T1000 (cell line): ENCODE data around the gene CAST.
"Not testable (repeated sequence)": the region's sequence is repeated elsewhere in the genome, so short reads cannot be mapped to it uniquely, and the experiment has no call there.

ENCODE experiments used
- DNase-seq: peaks from one replicate; lab custom pipeline; 2025; ENCODE audit warnings: mixed read lengths; lab: John Stamatoyannopoulos, UW

Gene CAST

DNA sequence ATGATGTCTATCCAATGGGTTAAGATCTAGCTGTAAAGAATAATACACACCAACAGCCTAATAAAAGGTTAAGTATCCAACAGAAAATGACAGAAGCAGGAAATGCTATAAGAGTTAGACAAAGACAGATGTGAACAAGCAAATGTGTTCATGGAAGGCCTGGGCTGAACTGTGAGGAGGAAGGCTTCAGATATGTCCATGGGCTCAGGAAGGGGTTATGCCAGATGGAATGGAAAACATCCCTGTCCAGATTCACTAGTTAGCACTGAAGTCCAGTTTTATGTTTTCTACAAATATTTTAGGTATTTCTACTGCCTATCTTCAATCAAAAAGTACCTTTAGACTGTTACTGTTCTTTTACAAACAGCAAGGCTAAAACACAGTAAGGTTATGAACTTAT, 118.5 kb downstream of the CAST start:
- DNase-seq: no peak

- DNase-seq: no peak
Observed at GRCh38 chr5:96781031-96781971, 119.1 kb downstream of the CAST start.

DNA sequence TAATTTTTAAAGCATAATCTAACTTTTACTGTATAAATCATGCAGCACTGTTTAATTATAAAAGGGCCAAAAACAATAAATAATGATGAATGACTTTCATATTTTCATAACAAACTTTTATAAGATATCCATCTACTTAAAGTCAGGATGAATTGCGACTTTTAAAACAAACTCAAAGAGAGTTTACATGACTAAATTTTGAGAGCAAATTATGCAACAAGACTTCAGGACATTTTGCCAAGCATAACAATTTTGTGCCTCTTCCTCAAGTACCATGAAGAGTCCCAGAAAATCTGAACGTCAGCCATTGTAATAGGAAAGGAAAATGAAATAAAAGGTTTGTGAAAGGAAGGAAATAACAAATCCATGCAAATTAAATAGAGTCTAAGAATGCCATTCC, 121.2 kb downstream of the CAST start:
- DNase-seq: no peak

- no peak for DNase-seq
Observed at GRCh38 chr5:96785326-96786109, 123.3 kb downstream of the CAST start.

- no peak for DNase-seq
Observed at GRCh38 chr5:96788112-96788749, 126.1 kb downstream of the CAST start.

GRCh38 chr5:96789794-96790330, 127.7 kb downstream of the CAST start:
- no peak for DNase-seq

- DNase-seq: no peak
Observed at GRCh38 chr5:96790961-96791504, 128.9 kb downstream of the CAST start.

- DNase-seq: no peak
Observed at GRCh38 chr5:96794757-96795156, 132.6 kb downstream of the CAST start.

GRCh38 chr5:96795626-96796025, 133.4 kb downstream of the CAST start:
- no peak for DNase-seq

DNA sequence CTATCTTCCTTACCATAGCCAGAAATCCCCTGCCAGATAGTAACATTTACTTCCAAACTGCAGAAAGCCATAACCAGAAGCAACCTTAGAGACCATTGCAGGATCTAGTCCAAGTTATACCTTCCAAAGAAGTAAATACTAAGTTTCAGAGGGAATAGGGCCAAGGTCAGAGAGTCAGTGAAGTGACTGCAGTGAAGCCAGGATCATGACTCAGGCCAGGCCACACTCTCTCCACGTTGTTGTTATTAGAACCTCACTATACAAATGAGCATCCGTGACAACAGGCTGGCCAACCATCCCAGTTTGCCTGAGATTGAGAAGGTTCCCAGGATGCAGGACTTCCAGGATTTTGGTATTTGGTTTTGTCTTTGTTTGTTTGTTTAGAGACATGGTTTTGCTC, 134.3 kb downstream of the CAST start:
- DNase-seq: no peak

- DNase-seq: not testable (repeated sequence)
Observed at GRCh38 chr5:96801718-96802117, 139.5 kb downstream of the CAST start.

GRCh38 chr5:96807075-96807654, 145.0 kb downstream of the CAST start:
- peak; percentile 44 for DNase-seq

DNA sequence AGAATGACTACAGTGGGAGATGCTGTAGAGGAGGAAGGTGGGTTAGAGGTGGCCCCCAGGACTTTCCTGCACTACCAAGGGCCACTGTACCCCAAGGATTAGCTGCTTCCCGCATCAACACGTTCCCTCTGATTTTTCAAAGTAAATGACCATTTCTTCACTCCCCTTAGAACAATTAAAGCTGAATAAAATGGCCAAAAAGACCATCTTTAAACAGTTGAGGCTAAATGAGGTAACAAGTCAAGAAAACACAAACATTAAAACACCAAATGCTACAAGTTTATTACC, 146.3 kb downstream of the CAST start:
- DNase-seq: no peak

DNA sequence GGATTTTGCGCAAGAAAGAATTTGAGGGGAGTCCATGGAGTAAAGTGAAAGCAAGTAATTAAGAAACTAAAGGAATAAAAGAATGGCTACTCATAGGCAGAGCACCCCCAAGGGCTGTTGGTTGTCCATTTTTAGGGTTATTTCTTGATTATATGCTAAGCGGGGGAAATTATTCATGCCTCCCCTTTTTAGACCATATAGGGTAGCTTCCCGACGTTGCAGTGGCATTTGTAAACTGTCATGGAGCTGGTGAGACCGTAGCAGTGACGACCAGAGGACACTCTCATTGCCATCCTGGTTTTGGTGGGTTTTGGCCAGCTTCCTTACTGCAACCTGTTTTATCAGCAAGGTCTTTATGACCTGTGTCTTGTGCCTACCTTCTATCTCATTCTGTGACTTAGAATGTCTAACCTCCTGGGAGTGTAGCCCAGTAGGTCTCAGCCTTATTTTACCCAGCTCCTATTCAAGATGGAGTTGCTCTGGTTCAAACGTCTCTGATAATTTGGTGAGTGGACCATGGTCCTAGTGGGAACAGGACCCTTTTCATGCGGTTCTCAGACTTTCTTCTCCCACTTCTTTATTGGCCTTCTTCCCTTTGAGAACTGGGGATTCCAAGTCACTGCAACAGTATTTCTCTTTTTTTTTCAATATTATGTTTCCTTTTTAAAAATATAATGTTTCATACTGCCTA, 146.8 kb downstream of the CAST start:
- DNase-seq: no peak

GRCh38 chr5:96809921-96810320, 147.7 kb downstream of the CAST start:
- DNase-seq: no peak

DNA sequence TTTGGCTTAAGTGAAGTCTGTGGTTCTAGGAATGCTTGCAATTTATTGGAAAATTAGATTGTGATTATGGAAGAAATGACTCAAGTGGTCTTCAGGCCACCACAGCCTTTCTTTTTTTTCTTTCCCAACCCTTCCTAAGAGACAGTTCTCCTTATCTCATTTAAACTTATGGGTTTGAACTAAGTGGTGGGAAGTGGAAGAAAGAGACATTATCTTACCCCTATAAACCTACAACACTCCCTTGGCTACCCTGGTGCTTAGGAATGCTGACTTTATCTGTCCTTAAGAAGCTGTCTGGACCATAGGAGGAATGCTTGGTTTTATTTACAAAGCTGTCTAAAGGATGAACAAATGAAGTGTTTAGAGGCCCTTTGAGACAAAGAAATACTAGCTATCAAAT, 150.7 kb downstream of the CAST start:
- DNase-seq: no peak

- DNase-seq: no peak
Observed at GRCh38 chr5:96814041-96814440, 151.9 kb downstream of the CAST start.

DNA sequence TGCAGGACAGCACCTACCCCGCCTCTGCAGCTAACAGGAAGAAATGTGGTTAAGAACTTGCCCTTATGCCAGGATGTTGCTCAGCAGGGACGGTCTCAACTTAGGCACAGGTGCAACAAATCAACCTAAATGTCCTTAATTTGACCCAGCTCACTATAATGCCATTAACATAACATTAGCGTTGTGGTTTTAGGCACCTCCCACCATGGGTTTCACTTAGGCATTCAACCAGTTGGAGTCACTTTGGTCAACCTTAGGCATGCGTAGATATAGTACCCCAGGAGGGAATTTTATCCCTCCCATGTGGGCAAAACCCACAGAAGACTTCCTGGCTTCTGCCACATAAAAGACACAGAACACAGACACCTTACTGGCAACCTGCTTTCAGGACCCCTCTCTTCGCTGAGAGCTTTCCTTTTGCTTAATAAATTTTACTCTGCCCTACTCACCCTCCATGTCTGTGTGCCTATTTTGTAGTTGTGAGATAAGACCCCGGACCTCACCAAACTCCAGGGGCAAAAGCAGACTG, 154.3 kb downstream of the CAST start:
- DNase-seq: no peak

DNA sequence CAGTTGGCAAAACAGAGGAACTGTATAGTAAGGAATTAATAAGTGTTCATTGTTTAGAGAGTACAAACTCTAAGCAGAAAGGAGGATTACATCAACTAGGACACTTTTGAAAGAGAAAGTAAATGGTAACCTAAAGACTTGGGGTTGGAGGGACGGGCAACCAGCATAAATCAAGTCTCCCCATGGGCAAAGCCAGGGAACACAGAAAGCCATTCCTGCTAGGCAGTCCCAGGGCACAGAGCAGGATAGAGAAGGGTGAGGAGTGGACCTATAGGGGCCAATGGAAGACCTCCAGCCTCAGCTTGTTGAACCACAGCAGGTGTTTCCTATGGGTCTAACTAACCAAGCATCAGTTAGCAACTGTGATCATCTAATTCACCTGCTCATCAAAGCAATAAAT, 154.8 kb downstream of the CAST start:
- no peak for DNase-seq

DNA sequence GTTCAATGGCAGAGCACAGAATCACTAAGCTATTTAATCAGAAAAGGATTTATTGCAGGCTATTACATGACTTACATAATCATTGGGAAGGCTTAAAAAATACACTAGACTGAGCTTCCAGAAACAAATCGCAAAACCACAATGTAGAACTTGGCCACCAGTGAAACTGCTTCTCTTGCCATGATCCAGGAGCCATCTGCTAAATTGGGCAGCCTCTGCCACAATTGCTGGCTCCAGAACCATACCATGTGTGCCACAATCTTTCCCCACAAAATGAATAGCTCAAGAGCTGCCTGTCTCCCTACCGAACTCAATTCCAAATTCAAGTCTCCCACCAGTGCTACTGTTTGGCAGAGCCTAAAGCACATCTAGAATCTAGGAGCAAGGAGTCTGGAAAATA, 155.3 kb downstream of the CAST start:
- no peak for DNase-seq
